ENCODE measurements around the gene MAP3K10. TPM values are rescaled to one million over a fixed set of nuclear protein-coding genes. Genes with fewer than 3 reads are reported as not detected.

The MAP3K10 gene
- total RNA-seq, 1 donor from 2014 or later, result 31.4 TPM

- no peaks in the 10 kb centered on the region for H3K9me3 Mint-ChIP-seq
- no peak for DNase-seq (ENCODE audit: low spot score in 2 of 2, unreplicated experiment in 2 of 2)
- H3K27ac Mint-ChIP-seq, result no peak overlapping the region
- H3K4me3 Mint-ChIP-seq, result no peak overlapping the region
- peaks cover 12% of the 10 kb centered on the region for H3K4me1 Mint-ChIP-seq
- TF ChIP-seq CTCF (IDR thresholded peaks at IDR 0.05; ENCODE audit: unreplicated experiment), result no peak
- H3K36me3 Mint-ChIP-seq, result peaks cover 12% of the 10 kb centered on the region
- no peaks in the 10 kb centered on the region for H3K27me3 Mint-ChIP-seq (ENCODE audit: low read depth)
Measured at GRCh38 chr19:40234429-40235237, 43.4 kb downstream of the MAP3K10 start.

- Mint-ChIP-seq H3K27ac (no peak overlapping the region), H3K4me3 (no peak overlapping the region), H3K4me1 (peaks cover 12% of the 10 kb centered on the region), H3K9me3 (no peaks in the 10 kb centered on the region), H3K36me3 (peaks cover 12% of the 10 kb centered on the region), H3K27me3 (ENCODE audit: low read depth) (no peaks in the 10 kb centered on the region)
- no peak for TF ChIP-seq CTCF (IDR thresholded peaks at IDR 0.05; ENCODE audit: unreplicated experiment)
- DNase-seq (ENCODE audit: low spot score in 2 of 2, unreplicated experiment in 2 of 2), result no peak
Measured at GRCh38 chr19:40235238-40236025, 44.2 kb downstream of the MAP3K10 start.

GRCh38 chr19:40236026-40236355 is 44.8 kb downstream of the MAP3K10 start:
- no peak for TF ChIP-seq CTCF (IDR thresholded peaks at IDR 0.05; ENCODE audit: unreplicated experiment)
- no peak for DNase-seq (ENCODE audit: low spot score in 2 of 2, unreplicated experiment in 2 of 2)
- H3K4me3 Mint-ChIP-seq, result no peak overlapping the region
- H3K4me1 Mint-ChIP-seq, result peaks cover 11% of the 10 kb centered on the region
- peaks cover 13% of the 10 kb centered on the region for H3K36me3 Mint-ChIP-seq
- H3K27ac Mint-ChIP-seq, result no peak overlapping the region
- no peaks in the 10 kb centered on the region for H3K27me3 Mint-ChIP-seq (ENCODE audit: low read depth)
- no peaks in the 10 kb centered on the region for H3K9me3 Mint-ChIP-seq

- peaks cover 15% of the 10 kb centered on the region for H3K36me3 Mint-ChIP-seq
- no peak for TF ChIP-seq CTCF (IDR thresholded peaks at IDR 0.05; ENCODE audit: unreplicated experiment)
- H3K4me3 Mint-ChIP-seq, result no peak overlapping the region
- peaks cover 8% of the 10 kb centered on the region for H3K4me1 Mint-ChIP-seq
- no peak overlapping the region for H3K27ac Mint-ChIP-seq
- DNase-seq (ENCODE audit: low spot score in 2 of 2, unreplicated experiment in 2 of 2), result no peak
- H3K27me3 Mint-ChIP-seq (ENCODE audit: low read depth), result no peaks in the 10 kb centered on the region
- H3K9me3 Mint-ChIP-seq, result no peaks in the 10 kb centered on the region
Measured at GRCh38 chr19:40236366-40236765, 45.1 kb downstream of the MAP3K10 start.

GRCh38 chr19:40237791-40238190 is 46.6 kb downstream of the MAP3K10 start:
- DNase-seq (ENCODE audit: low spot score in 2 of 2, unreplicated experiment in 2 of 2), result no peak
- Mint-ChIP-seq H3K27me3 (ENCODE audit: low read depth) (no peaks in the 10 kb centered on the region), H3K4me1 (no peaks in the 10 kb centered on the region), H3K36me3 (peaks cover 18% of the 10 kb centered on the region), H3K9me3 (no peaks in the 10 kb centered on the region), H3K27ac (no peak overlapping the region), H3K4me3 (no peak overlapping the region)
- no peak for TF ChIP-seq CTCF (IDR thresholded peaks at IDR 0.05; ENCODE audit: unreplicated experiment)
